ENCODE results near the gene GAB2.
"Not testable (repeated sequence)": the region's sequence is repeated elsewhere in the genome, so short reads cannot be mapped to it uniquely, and the experiment has no call there.

GAB2 gene

GRCh38 chr11:78300108-78300839 is 117.3 kb downstream of the GAB2 start:
- no peak for DNase-seq

GRCh38 chr11:78299000-78299710 is 118.5 kb downstream of the GAB2 start:
- no peak for DNase-seq

GRCh38 chr11:78298291-78298771 is 119.3 kb downstream of the GAB2 start:
- no peak for DNase-seq

GRCh38 chr11:78295991-78296930 is 121.4 kb downstream of the GAB2 start:
- no peak for DNase-seq

- no peak for DNase-seq
Observed at GRCh38 chr11:78295347-78295746, 122.3 kb downstream of the GAB2 start.

GRCh38 chr11:78294100-78294499 is 123.5 kb downstream of the GAB2 start:
- DNase-seq: not testable (repeated sequence)

GRCh38 chr11:78293536-78293935 is 124.1 kb downstream of the GAB2 start:
- no peak for DNase-seq

GRCh38 chr11:78292109-78292803 is 125.4 kb downstream of the GAB2 start:
- no peak for DNase-seq

- DNase-seq: no peak
Observed at GRCh38 chr11:78291503-78292108, 126.0 kb downstream of the GAB2 start.

- DNase-seq: no peak
Observed at GRCh38 chr11:78290293-78291176, 127.1 kb downstream of the GAB2 start.

GRCh38 chr11:78289552-78290292 is 127.9 kb downstream of the GAB2 start:
- DNase-seq: no peak

GRCh38 chr11:78284260-78284659 is 133.4 kb downstream of the GAB2 start:
- no peak for DNase-seq

- no peak for DNase-seq
Observed at GRCh38 chr11:78282821-78283220, 134.8 kb downstream of the GAB2 start.

GRCh38 chr11:78281511-78281910 is 136.1 kb downstream of the GAB2 start:
- DNase-seq: no peak

GRCh38 chr11:78277314-78277994 is 140.2 kb downstream of the GAB2 start:
- peak; percentile 29 for DNase-seq

- DNase-seq: no peak
Observed at GRCh38 chr11:78276311-78276710, 141.3 kb downstream of the GAB2 start.

GRCh38 chr11:78274739-78275138 is 142.9 kb downstream of the GAB2 start:
- no peak for DNase-seq

GRCh38 chr11:78272625-78273269 is 144.9 kb downstream of the GAB2 start:
- DNase-seq: not testable (repeated sequence)

GRCh38 chr11:78271801-78272200 is 145.8 kb downstream of the GAB2 start:
- DNase-seq: not testable (repeated sequence)

All from RPMI8226 (cell line).